Neural cell (in vitro differentiated cells): ENCODE measurements around the gene MAML3. TPM values are rescaled to one million over a fixed set of nuclear protein-coding genes. Genes with fewer than 3 reads are reported as not detected.

ENCODE experiments used
- H2AFZ ChIP-seq: fragments of 200-600, 300-800 bp; sonication (generic), shearing (Covaris generic); 2 replicates; pipeline ENCODE4 v1.6.0; 2014; ENCODE audit warnings: low read depth, mild to moderate bottlenecking, antibody characterized with exemption, low read length, moderate library complexity
- H3F3A ChIP-seq: fragments of 200-600 bp; shearing (Covaris generic); 2 replicates; pipeline ENCODE4 v1.6.1; 2016; ENCODE audit warnings: mild to moderate bottlenecking, moderate library complexity, mixed read lengths, antibody characterized with exemption, low read length; ENCODE audit not compliant: insufficient read depth, poor library complexity, severe bottlenecking
- H3K27ac ChIP-seq: fragments of 200-600, 300-800 bp; sonication (generic), shearing (Covaris generic); 2 replicates; pipeline ENCODE4 v1.5.1; 2014; ENCODE audit warnings: mild to moderate bottlenecking, low read length, moderate library complexity
- H3K27me3 ChIP-seq: fragments of 300-800, 200-600 bp; sonication (generic), shearing (Covaris generic); 2 replicates; pipeline ENCODE4 v1.6.0; 2014; ENCODE audit warnings: mild to moderate bottlenecking, low read depth, low read length, moderate library complexity; ENCODE audit not compliant: insufficient read depth
- H3K36me3 ChIP-seq: fragments of 300-800, 200-600 bp; sonication (generic), shearing (Covaris generic); 2 replicates; pipeline ENCODE4 v1.5.1; 2014; ENCODE audit warnings: mild to moderate bottlenecking, antibody characterized with exemption, low read length, moderate library complexity; ENCODE audit not compliant: insufficient read depth
- H3K4me2 ChIP-seq: fragments of 300-800, 200-600 bp; sonication (generic), shearing (Covaris generic); 2 replicates; pipeline ENCODE4 v1.6.0; 2014; ENCODE audit warnings: mild to moderate bottlenecking, low read length
- H3K4me3 ChIP-seq: fragments of 300-800, 200-600 bp; sonication (generic), shearing (Covaris generic); 2 replicates; pipeline ENCODE4 v1.5.1; 2014; ENCODE audit warnings: mild to moderate bottlenecking, low read length, moderate library complexity
- H3K79me2 ChIP-seq: fragments of 200-600 bp; shearing (Covaris generic); replicated peaks from 2 replicates; pipeline ENCODE4 v1.6.0; 2014; ENCODE audit warnings: mild to moderate bottlenecking, low read length, moderate library complexity; ENCODE audit not compliant: insufficient read depth
- H3K9ac ChIP-seq: fragments of 300-800, 200-600 bp; sonication (generic), shearing (Covaris generic); 2 replicates; pipeline ENCODE4 v1.6.1; 2016; ENCODE audit warnings: mild to moderate bottlenecking, low read length, mixed read lengths
- H3K9me2 ChIP-seq: fragments of 200-600 bp; shearing (Covaris generic); 2 replicates; pipeline ENCODE4 v1.6.1; 2016; ENCODE audit warnings: mild to moderate bottlenecking, low read length, mixed read lengths; ENCODE audit not compliant: insufficient read depth
- H3K9me3 ChIP-seq: fragments of 200-600, 300-800 bp; sonication (generic), shearing (Covaris generic); 2 replicates; pipeline ENCODE4 v1.6.1; 2016; ENCODE audit warnings: mild to moderate bottlenecking, mixed run types, low read length, moderate library complexity, mixed read lengths
- H4K20me1 ChIP-seq: fragments of 200-600 bp; shearing (Covaris generic); 2 replicates; pipeline ENCODE4 v1.6.1; 2016; ENCODE audit warnings: mild to moderate bottlenecking, mixed run types; ENCODE audit not compliant: insufficient read depth
- CTCF ChIP-seq: fragments of 450-650 bp; IDR thresholded peaks from 2 replicates; pipeline ENCODE4 v1.5.1; 2014; ENCODE audit warnings: antibody characterized with exemption, mild to moderate bottlenecking, moderate library complexity; ENCODE audit not compliant: poor library complexity, severe bottlenecking
- EP300 ChIP-seq: fragments of 450-650 bp; conservative IDR thresholded peaks from 2 replicates; pipeline ENCODE4 v1.6.1; 2014; ENCODE audit warnings: antibody characterized with exemption, mild to moderate bottlenecking, moderate library complexity; ENCODE audit not compliant: poor library complexity, severe bottlenecking
- EZH2 ChIP-seq: fragments of 200-600, 300-800 bp; shearing (Covaris generic), sonication (generic); IDR thresholded peaks from 2 replicates; pipeline ENCODE4 v1.6.1; 2014; ENCODE audit warnings: antibody characterized with exemption, low read length, borderline replicate concordance, mild to moderate bottlenecking; ENCODE audit not compliant: insufficient read depth, poor library complexity, severe bottlenecking
- MXI1 ChIP-seq: fragments of 450-650 bp; conservative IDR thresholded peaks from 2 replicates; pipeline ENCODE4 v1.6.1; 2014; ENCODE audit warnings: antibody characterized with exemption, mild to moderate bottlenecking; ENCODE audit not compliant: poor library complexity, severe bottlenecking
- POLR2AphosphoS5 ChIP-seq: IDR thresholded peaks from 2 replicates; pipeline ENCODE4 v1.6.1; 2012
- RAD21 ChIP-seq: fragments of 450-650 bp; conservative IDR thresholded peaks from 2 replicates; pipeline ENCODE4 v1.6.1; 2014; ENCODE audit warnings: antibody characterized with exemption, mild to moderate bottlenecking, moderate library complexity
- SMC3 ChIP-seq: fragments of 450-650 bp; conservative IDR thresholded peaks from 2 replicates; pipeline ENCODE4 v1.6.1; 2014; ENCODE audit warnings: antibody characterized with exemption, mild to moderate bottlenecking, moderate library complexity; ENCODE audit not compliant: poor library complexity
- TAF1 ChIP-seq: IDR thresholded peaks from 2 replicates; pipeline ENCODE4 v1.6.1; 2012; ENCODE audit warnings: low read depth
- polyA plus RNA-seq: library from polyadenylated mRNA; depleted of rRNA; stranded (reverse); fragments of >200 nt; gene quantifications from 2 replicates; pipeline ENCODE4 v1.2.3, GENCODE V29; 2014
- TF ChIP-seq, protein P1 (sequence below): IDR thresholded peaks from 2 replicates; pipeline ENCODE4 v1.6.1; 2012; ENCODE audit warnings: borderline replicate concordance

The MAML3 gene
- polyA plus RNA-seq, 1 donor from 2014 or later = 10.2 TPM

DNA sequence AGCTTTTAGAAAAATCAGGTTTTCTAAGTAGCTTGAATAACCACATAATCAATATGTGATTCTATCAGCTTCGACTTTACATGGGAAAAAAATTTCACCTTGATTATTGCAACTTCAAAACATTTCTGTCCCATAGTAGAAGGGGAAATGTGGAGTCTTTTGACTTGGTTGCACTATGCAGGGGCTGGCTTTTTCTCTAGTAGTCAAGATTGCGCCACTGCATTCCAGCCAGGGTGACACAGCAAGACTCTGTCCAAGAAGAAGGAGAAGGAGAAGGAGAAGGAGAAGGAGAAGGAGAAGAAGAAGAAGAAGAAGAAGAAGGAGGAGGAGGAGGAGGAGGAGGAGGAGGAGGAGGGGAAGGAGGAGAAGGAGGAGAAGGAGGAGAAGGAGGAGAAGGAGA, 84.9 kb downstream of the MAML3 start:
- no peak overlapping the region for H3K4me2 ChIP-seq
- no peak overlapping the region for H2AFZ ChIP-seq
- no peaks in the 10 kb centered on the region for H3K9me2 ChIP-seq
- H3K36me3 ChIP-seq = no peaks in the 10 kb centered on the region
- TF ChIP-seq TAF1 (no peak), MXI1 (no peak), SMC3 (no peak)
- H3K4me3 ChIP-seq = no peak overlapping the region
- no peak overlapping the region for H3K27ac ChIP-seq
- H3K79me2 ChIP-seq = peaks cover 9% of the 10 kb centered on the region
- no peaks in the 10 kb centered on the region for H3K9me3 ChIP-seq
- H3F3A ChIP-seq = no peaks in the 10 kb centered on the region
- no peaks in the 10 kb centered on the region for H3K27me3 ChIP-seq
- no peak overlapping the region for H3K9ac ChIP-seq
- no peaks in the 10 kb centered on the region for H4K20me1 ChIP-seq

DNA sequence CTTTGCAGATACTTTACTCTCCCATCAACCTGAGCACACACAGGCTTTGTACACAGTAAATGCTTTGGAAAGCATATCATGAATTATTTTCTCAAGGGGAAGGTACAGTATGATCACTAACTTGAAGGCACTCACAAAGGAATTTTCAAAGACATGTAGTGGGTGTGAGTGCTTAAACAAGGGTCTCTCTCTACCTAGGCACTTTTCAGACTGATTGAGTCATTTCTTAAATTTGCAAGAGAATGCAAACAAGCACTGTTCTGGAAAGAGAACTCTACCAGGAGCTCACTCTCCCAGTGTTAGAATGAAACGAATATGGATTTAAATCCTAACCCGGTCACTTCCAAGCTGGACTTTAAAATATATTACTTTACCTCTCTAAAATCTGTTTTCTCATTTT, 85.7 kb downstream of the MAML3 start:
- no peaks in the 10 kb centered on the region for H3K9me2 ChIP-seq
- no peaks in the 10 kb centered on the region for H3K27me3 ChIP-seq
- H2AFZ ChIP-seq = no peak overlapping the region
- TF ChIP-seq RAD21 (no peak), EZH2 (no peak), SMC3 (no peak), TAF1 (no peak), CTCF (no peak), POLR2AphosphoS5 (no peak), EP300 (no peak), MXI1 (no peak)
- TF ChIP-seq, protein P1, sequence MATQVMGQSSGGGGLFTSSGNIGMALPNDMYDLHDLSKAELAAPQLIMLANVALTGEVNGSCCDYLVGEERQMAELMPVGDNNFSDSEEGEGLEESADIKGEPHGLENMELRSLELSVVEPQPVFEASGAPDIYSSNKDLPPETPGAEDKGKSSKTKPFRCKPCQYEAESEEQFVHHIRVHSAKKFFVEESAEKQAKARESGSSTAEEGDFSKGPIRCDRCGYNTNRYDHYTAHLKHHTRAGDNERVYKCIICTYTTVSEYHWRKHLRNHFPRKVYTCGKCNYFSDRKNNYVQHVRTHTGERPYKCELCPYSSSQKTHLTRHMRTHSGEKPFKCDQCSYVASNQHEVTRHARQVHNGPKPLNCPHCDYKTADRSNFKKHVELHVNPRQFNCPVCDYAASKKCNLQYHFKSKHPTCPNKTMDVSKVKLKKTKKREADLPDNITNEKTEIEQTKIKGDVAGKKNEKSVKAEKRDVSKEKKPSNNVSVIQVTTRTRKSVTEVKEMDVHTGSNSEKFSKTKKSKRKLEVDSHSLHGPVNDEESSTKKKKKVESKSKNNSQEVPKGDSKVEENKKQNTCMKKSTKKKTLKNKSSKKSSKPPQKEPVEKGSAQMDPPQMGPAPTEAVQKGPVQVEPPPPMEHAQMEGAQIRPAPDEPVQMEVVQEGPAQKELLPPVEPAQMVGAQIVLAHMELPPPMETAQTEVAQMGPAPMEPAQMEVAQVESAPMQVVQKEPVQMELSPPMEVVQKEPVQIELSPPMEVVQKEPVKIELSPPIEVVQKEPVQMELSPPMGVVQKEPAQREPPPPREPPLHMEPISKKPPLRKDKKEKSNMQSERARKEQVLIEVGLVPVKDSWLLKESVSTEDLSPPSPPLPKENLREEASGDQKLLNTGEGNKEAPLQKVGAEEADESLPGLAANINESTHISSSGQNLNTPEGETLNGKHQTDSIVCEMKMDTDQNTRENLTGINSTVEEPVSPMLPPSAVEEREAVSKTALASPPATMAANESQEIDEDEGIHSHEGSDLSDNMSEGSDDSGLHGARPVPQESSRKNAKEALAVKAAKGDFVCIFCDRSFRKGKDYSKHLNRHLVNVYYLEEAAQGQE = no peak
- H3K4me2 ChIP-seq = no peak overlapping the region
- no peak overlapping the region for H3K4me3 ChIP-seq
- H3K79me2 ChIP-seq = peaks cover 9% of the 10 kb centered on the region
- no peak overlapping the region for H3K27ac ChIP-seq
- H4K20me1 ChIP-seq = no peaks in the 10 kb centered on the region
- H3F3A ChIP-seq = no peaks in the 10 kb centered on the region
- no peak overlapping the region for H3K9ac ChIP-seq
- H3K36me3 ChIP-seq = no peaks in the 10 kb centered on the region
- no peaks in the 10 kb centered on the region for H3K9me3 ChIP-seq
